Activated CD4-positive, alpha-beta T cell treated with anti-CD3 and anti-CD28 coated beads for 4 hours (primary cell): Measurements from ENCODE around the gene MILR1.
"Not testable (repeated sequence)": the region's sequence is repeated elsewhere in the genome, so short reads cannot be mapped to it uniquely, and the experiment has no call there.

Experiments
- DNase-seq, 2 donors: peaks; one replicate each; pipeline ENCODE4 v3.0.0-alpha.2; 2020

The MILR1 gene

DNA sequence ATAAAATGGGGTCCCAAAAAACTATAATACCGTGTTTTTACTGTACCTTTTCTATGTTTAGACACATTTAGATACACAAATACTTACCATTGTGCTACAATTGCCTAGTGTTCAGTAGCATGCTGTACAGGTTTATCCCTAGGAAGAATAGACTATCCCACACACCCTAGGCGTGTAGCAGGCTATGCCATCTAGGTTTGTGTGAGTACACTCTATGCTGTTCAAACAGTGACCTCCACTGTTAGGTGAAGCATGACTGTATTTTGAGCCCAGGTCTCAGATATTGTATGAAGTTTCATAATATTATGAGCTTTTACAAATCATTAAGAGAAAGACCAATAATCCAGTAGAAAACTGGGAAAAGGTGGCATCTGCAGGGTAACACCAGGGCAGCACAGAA is 23.6 kb downstream of the MILR1 start:
- no peak for DNase-seq

DNA sequence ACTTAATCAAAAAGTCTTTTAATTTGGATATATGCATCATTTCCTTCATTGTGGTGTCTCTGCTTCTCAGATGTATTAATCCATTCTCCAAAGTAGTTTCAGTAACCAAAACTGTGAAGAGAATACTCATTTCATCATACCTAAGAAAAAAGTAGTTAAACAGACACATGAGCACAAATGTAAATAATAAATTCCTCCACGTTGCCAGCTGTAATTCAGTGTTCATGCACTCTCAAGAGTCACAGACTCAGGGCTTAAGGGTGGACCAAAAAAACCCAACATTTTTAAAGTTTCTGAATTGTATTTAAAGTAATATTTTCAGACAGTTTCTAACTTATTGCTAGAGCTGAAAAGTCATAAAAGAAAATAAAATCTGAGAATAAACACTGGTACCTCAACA is 28.9 kb downstream of the MILR1 start:
- DNase-seq, result no peak

DNA sequence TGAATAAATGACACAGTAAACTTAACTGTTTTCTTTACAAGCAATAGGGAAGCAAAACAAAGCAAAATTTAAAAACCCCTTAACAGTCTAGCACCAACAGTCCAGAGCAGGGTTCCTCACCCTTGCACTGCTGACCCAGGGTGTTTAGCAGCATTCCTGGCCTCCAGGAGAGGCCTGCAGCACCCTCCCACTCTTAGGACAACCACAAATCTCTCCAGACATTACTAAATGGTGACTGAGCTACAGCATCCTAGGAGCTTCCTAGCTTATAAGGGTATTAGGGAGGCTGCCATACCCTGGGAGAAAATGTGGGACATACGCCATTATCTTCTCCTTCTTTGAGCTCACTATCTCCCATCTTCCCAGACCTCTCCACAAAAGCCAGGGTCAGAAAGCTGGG is 32.0 kb downstream of the MILR1 start:
- no peak for DNase-seq

DNA sequence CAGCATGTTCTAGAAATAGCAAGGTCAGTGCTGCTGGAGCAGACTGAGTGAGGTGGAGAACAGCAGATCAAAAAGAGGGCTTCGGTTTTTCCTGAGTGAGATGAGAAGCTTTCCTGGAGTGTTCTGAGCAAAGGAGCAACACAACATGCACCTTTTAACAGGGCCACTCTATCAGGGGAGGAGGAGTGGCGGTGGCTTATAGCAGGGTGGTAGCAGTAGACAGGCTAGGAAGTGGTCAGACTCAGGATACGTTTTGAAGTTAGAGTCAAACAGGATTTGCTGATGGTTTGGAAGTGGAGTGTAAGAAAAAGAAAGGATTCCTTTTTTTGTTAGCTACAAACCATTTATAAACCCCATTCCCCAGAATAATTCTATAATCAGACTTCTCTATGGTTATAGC is 35.5 kb downstream of the MILR1 start:
- no peak for DNase-seq

DNA sequence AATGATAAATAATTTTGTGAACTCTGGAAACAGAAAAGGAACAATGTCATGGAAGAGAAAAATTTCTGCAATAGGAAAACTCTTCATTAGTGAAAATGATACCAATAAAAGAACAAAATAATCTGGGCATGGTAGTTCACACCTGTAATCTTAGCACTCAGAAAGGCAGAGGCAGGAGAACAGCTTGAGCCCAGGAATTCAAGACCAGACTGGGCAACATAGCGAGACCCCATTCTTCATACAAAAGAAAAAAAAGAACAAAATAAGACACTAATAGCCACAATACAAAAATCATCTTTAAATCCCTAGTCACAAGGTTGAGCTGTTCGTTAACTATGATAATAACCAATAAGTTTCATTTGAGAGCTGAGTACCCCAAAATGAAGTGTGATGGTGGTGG is 39.4 kb downstream of the MILR1 start:
- DNase-seq, result no peak

DNA sequence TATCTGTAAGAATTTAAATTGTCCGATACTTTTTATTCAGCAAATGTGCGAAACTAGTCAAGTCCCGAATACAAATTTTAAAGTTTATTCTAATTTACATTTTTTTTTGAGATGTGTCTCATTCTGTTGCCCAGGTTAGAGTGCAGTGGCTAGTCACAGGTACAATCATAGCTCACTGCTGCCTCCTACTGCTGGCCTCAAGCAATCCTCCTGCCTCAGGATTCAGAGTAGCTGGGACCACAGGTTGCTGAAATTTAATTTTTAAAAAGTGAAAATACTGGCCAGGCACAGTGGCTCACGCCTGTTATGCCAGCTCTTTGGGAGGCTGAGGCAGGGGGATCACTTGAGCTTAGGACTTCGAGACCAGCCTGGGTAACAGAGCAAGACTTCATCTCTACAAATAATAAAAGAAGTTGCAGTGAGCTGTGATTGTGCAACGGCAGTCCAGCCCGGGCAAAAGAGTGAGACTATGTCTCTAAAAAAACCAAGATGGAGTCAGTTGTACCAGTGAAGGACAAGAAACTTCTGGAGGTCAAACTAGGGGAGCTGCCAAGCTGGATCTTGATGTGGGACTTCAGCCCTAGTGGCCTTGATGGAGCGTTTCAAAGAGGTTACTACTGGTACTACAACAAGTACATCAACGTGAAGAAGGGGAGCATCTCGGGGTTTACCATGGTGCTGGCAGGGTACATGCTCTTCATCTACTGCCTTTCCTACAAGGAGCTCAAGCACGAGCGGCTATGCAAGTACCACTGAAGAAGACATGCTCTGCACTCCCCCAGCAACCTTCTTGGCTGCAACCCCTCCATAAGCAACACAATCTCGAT is 42.3 kb downstream of the MILR1 start:
- DNase-seq, result peak; percentile 32 to 42

DNA sequence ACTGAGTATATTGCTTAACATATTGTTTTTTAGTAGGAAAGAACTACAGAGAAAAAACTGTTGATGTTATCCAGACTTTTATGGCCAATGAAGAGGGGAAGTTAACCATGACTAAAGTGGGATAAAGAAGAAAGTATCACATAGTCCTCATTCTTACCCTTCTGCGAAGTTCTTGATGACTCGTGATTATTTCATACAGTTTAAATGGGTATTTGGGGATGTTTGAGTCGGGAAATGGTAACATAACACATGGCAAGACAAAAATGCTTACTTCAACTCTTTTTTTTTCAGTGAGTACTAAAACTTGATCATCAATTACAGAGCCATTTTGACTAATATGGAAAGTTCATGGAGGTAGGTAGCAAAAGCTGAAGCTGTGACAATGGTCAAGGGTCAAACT is 43.1 kb downstream of the MILR1 start:
- no peak for DNase-seq

DNA sequence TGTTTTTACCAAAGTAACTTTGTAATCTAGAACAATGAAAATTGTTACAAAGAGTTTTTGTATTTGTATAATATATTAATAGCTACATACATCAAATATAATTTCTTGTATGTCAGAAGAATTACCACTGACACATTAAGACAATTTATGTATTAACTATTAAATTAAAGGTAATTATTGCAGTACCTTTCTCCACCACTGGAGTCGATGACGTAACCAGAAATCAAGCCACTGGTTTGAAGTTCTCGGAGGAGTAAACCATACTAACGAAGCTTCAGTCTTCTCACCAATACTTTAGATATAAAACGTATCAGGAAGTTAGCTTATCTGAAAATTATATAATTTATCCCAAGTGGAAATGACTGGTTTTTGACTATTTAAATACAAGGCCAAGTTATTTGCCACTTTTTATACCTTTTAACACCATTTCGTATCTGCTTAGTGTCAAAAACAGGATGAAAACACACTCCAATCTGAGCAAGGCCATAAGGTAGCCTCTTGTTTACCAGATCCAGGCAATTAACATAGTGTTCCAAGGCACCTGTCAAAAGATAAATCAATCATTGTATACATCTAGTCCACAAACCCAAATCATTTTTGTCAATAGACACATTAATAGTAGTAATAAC is 43.7 kb downstream of the MILR1 start:
- DNase-seq, result peak; percentile 23 to 47

DNA sequence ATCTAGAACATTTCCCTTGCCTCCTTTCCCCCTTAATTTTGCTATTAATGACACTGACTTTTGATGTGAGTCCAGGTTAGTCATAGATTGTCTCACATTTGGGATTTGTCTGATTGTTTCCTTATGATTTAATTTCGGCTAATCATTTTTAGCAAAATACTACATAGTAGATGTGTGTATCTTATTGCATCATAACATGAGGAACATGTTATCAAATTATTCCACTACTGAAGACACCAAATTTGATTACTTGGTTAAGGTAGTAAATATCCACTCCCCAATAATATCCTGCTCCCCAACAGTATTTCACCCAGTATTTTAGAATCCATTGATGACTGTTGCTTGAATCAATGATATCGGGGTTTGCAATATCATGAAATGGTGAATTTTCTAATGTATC is 45.2 kb downstream of the MILR1 start:
- no peak for DNase-seq

DNA sequence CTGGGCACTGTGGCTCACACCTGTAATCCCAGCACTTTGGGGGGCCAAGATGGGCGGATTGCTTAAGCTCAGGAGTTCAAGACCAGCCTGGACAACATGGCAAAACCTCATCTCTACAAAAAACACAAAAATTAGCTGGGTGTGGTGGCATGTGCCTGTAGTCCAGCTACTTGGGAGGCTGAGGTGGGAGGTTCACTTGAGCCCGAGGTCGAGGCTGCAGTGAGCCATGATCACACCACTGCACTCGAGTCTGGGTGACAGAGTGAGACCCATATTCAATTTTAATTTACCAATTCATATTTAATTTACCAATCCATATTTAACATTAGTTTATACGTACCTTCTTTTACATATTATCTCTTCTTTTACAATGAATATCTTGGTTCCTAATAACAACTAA is 46.4 kb downstream of the MILR1 start:
- DNase-seq, result not testable (repeated sequence)

DNA sequence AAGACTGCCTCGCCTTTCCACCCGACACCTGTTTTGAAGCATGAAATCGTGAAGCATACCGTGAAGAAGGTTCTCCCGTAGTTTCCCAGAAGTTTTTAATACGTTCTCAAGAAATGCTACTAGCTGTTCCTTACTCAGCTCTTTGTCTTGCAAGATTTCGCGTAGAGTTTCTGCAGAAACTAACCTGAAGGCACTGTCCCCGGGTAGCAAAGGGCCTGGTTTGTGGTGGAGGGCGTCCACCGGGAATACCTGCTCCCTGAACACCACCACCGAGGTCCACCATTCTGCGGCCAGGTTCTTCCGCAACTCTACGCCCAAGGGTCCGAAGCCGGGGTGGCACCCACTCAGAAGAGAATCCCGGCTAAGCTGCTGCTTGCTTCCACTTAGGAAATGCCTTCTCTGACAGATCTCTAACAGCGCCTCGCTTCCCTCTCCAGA is 47.5 kb downstream of the MILR1 start:
- no peak for DNase-seq

DNA sequence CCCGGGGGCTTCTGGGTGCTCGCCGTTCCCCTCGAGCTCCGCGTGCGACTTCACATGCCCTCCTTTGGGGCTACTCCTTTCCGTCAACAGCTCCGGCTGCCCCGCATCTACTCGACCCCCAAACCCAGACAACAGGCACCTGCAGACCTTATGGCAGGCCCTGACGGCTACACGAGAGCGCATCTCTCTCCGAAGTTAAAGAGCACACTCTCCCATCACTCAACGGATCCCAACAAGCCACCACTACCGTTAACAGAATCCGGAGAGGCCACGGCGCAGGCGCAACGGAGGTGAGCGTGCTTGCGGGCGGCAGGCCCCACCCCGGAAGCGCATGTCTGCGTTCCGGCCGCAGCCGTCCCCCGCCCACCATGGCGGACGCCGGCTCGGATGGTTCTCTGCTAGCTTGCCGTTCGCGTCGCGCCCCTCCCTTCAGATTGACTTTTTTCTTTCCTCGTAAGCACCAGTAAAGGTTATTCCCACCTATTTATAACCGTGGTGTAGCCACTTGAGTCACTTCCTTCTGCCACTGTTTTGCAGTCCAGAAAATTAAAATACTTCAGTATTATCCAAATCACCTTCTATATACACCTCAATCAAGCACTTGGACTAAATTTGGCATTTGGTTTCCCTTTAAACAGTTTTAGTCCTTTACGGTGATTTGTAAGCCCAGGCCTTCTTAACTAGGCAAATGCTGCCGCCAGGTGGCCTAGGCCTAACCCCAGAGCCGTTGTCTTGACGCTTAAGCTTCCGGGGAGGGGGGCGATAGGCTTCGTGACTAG is 48.1 kb downstream of the MILR1 start, which contains the start of gene POLG2:
Gene POLG2 (minus strand): TSS at position 269 of the 779 bp plus-strand sequence. CDS start 86 bp downstream, at position 183.
- DNase-seq, result peak; percentile 93 to 94

DNA sequence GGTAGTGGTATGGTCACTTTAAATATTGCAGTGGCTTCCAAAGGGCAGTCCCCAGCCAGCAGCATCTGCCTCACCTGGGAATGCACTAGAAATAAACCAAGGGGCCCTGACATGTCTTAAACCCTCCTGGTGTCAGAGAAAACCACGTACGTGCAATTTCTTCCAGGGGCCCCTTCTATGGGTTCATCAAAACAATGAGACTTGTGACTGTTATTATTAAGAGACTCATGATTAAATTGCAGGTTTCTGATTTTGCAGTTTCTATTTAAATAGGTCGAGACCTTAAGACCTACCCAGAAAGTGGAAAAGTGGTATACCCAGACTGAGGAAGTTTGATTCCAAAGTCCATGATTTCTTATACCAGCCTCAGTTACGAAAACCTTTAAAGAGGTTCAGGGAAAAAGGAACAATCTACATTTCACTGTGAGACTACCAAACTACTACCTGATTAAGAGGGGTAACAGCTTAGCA is 48.7 kb downstream of the MILR1 start:
- DNase-seq, result no peak

DNA sequence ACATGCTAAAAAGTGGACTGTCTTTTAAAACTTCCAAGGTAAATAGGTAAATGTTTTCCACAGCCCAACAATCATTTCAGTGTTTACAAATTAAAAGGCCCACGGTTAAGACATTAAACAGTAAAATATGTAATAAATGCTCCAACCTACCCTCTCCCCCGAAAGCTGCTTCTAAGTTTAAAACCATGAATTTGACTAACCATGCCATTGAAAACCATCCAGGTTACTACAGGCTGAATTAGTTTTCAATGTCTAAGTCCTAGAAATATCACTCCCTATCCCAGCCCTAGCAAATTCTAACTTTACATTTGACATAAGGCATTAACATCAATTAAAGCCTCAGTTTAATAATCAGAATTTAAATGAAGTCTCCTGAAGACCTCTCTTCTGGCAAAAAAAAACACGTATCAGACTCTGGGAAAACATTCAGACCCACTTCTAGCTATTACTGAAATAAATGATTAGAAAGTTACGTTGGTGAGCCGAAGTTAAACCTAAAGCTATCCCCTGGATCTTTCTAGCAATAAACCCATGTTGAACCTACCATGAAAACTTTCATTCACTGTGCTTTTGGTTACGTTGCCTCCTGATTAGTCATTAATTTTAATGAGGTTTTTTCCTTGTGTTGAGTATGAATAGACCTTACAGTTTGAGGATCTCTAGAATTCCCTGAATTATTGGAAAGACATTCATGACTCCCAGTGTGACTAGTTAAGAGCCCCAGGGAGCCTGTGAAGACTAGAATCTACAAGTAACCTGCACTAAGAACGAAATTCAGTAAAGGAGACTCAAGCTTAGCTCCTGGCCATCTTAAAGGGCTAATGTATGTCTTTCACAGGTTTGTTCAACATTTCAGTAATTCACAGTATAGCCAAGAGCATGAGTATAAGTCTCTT is 49.6 kb downstream of the MILR1 start:
- no peak for DNase-seq

DNA sequence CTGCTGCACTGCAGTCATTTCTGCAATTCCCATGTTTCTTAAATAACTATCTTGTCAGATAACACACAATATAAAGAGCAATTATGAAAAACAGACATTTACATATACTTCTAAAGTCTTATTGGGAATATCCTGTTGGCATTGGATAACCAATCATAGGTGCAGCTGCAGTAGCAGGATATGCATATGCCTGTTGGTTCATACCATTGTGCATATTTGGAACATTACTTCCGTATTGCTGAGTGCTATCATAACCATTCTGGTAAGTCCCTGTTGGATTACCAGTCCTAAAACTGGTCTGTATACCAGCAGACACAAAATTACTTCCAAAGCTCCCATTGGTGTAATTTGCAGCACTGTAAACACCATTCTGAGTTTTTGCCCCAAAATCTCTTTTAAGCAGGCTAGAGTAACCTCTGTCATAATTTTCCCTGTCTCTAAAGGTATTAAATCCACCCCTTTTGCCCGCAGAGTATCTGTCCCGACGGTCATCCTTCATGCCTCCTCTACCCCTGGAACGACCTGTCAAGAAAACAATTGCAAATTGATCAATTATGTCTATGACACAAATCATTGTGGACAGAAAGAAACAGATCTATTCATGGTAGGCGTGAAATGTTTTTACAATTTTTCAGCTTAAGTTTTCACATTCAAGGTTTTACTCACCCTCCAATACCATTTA is 51.0 kb downstream of the MILR1 start:
- DNase-seq, result no peak

DNA sequence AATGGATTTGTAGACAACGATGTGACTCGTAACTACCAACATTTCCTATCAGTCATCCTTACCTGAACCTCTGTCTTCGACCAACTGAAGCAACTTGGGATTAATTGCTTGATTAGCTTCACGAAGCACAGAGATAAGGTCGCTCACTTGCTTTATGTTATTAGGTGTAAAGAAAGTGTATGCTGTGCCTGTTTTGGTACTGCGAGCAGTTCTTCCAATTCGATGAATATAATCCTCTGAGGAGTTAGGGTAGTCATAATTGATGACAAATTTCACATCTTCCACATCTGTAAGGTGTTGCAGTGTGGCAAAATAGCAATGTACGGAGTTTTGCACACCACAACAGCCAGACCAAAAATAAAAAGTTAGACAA is 51.6 kb downstream of the MILR1 start:
- DNase-seq, result no peak

DNA sequence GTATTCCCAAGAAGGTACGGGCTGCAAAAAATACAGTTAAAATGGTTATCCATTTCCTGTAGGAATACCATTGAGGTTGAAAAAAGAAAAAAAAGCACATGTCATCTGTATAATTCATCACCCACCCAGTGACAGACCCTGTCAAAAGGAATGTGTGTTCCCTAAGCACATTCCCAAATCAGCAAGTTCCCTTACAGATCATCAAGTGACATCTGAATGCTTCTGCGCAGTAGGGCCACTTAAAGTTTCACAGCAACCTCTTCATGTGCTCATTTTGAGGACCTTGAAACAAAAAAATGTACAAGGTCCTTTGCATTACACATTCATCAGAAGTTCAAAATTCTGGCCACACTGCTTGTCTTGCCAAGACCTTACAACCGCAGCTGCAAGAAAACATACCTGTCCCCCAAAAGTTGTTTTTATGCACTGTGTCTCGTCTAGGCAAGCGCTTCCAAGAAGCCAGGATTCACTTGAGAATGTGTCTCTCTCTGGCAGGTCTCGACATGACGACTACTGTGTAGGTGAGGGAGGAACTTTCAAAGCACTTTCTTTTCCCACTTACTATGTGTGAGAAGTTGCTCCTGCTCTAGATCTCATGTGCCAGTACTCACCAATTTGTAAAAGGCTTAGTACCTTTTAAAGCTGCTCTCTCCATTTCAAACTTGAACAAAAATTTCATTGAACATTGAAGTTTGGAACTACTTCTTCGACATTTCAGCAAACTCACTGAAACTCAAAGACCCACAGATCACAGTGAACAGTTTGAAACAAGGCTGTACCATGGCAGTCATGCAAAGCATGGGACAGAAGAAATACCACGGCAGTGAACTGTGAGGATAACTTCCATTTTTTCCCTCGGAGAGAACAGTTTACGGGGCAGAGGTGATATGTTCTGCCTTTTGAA is 52.2 kb downstream of the MILR1 start:
- no peak for DNase-seq

DNA sequence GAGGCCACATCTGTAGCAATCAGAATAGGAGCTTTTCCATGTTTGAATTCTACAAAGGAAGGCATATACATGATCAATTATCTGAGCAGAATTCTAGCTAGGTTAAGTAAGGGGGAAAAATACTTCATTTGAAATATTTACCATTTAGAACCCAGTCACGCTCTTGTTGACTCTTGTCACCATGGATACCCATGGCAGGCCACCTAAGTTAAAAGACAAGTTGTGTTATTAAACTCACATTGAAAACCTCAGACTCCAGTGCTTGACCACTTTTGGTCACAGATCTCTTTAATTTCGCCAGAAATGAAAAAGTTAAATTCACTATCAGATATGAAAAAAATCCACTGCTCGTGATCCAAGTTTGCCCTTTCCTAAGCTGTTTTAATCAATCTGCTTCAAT is 53.1 kb downstream of the MILR1 start:
- DNase-seq, result no peak

DNA sequence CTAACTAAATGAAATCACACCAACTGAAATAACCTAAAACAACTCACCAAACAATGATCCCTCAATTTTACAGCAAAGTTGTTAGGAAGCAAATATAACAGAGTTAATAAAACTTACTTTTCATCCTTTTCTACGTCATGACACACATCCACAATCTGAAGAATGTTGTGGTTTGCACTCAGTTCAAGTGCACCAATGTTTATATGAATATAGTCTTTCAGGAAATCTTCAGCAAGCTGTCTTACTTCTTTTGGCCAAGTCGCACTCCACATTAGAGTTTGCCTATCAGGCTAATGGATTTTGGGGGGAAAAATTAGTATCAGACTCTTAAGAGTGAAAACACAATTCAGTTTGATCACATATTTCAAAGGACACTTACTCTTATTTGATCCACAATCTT is 53.9 kb downstream of the MILR1 start:
- no peak for DNase-seq

DNA sequence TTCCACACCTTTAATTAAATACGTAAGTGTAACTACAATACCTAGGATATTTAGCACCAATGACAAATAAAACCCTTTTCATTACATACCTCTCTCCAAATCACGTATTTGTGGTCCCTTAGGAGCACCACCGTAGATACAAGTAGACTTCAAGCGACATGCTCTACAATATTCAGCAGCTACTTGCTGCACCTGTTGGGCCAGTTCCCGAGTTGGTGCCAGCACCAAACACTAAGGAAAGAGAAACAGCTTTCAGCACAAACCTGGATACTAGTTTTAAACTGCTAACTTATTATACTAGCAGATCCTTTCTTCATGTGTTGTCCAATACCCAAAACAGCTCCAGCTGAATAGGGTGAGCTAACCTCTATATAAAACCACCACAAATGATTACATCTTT is 54.4 kb downstream of the MILR1 start:
- no peak for DNase-seq
